Activated CD8-positive, alpha-beta memory T cell treated with anti-CD3 and anti-CD28 coated beads, Interleukin-2, amount 10 ng/mL, durations not matched to agents 7 days and 5 days (primary cell): ENCODE data around the gene ADAMTS2. TPM values are rescaled to one million over a fixed set of nuclear protein-coding genes. Genes with fewer than 3 reads are reported as not detected.

Experiments used
- ATAC-seq: fragments of 150-1000 bp; cut with Tn5 transposase; one replicate; pipeline ENCODE4 v1.10.0; 2021; ENCODE audit warnings: moderate library complexity
- CTCF ChIA-PET: fragments of 350-600 bp; sonication (Branson Sonifier 250); formaldehyde crosslinking; loops from one replicate; lab custom pipeline; 2021; ENCODE audit warnings: antibody characterized with exemption; lab: Charles Lee
- DNase-seq: peaks from one replicate; pipeline ENCODE4 v3.0.0-alpha.2; 2020
- H3K27ac Mint-ChIP-seq: one replicate; pipeline ENCODE4 v1.8.0; 2021; ENCODE audit warnings: mild to moderate bottlenecking, mixed read lengths
- H3K27me3 Mint-ChIP-seq: one replicate; pipeline ENCODE4 v1.8.0; 2021; ENCODE audit warnings: mixed read lengths
- H3K36me3 Mint-ChIP-seq: one replicate; pipeline ENCODE4 v1.8.0; 2021; ENCODE audit warnings: mild to moderate bottlenecking, mixed read lengths
- H3K4me1 Mint-ChIP-seq: one replicate; pipeline ENCODE4 v1.8.0; 2021; ENCODE audit warnings: mixed read lengths
- H3K4me3 Mint-ChIP-seq: one replicate; pipeline ENCODE4 v1.8.0; 2021; ENCODE audit warnings: mild to moderate bottlenecking, moderate library complexity, mixed read lengths
- H3K9me3 Mint-ChIP-seq: one replicate; pipeline ENCODE4 v1.8.0; 2022; ENCODE audit warnings: low read depth, mixed read lengths
- total RNA-seq, 2 experiments: library from RNA; stranded (reverse); gene quantifications; one replicate each; pipeline ENCODE4 v1.2.3, GENCODE V29; 2021

The ADAMTS2 gene
- total RNA-seq, 2 experiments from 2014 or later = not detected

DNA sequence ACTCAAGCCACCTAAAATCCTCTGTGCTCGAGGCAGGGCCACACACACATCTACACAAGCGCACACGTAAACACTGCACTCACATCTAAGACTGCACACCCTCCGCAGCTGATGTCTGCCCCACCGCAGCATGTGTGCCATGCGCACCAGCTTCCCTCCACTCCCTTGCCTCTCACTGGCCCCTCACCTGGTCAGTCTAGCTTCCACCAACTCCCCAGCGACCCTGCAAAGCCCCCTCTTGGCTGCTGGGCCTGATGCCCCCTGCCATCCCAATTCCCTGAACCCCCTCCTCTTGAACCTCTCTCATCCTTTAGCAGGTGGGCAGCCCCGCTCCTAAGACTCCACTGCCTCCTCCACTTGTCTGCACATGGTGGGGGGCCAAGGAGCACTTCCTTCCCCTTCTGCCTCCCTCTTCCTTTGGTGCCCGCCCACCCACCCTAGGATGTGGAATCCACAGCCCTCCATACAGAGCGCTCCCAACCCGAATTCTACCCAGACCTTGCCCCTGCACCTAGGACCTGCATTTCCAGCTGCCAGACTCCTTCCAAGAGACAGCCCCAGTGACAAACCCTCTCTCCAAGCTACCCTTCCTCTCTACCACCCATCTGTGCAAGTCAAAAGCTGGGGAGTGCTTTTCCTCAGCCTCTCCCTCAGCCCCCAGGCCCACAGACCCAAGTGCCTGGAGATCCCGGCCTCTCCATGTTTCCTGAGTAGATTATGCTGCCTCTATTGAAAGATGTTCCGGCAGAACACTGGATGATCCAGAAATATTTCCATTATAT lies 23.9 kb downstream of the ADAMTS2 start:
- H3K27ac Mint-ChIP-seq = no peak overlapping the region
- no peak for ATAC-seq
- H3K27me3 Mint-ChIP-seq = no peaks in the 10 kb centered on the region
- no peaks in the 10 kb centered on the region for H3K9me3 Mint-ChIP-seq
- no peak overlapping the region for H3K4me3 Mint-ChIP-seq
- no peaks in the 10 kb centered on the region for H3K36me3 Mint-ChIP-seq
- H3K4me1 Mint-ChIP-seq = no peaks in the 10 kb centered on the region
- no peak for DNase-seq
- CTCF ChIA-PET = no interaction called here

- no peaks in the 10 kb centered on the region for H3K36me3 Mint-ChIP-seq
- ATAC-seq (no peak), DNase-seq (no peak)
- H3K27me3 Mint-ChIP-seq = no peaks in the 10 kb centered on the region
- no peaks in the 10 kb centered on the region for H3K9me3 Mint-ChIP-seq
- H3K4me1 Mint-ChIP-seq = no peaks in the 10 kb centered on the region
- CTCF ChIA-PET = no interaction called here
- no peak overlapping the region for H3K4me3 Mint-ChIP-seq
- no peak overlapping the region for H3K27ac Mint-ChIP-seq
These were observed 25.4 kb downstream of the ADAMTS2 start for GRCh38 chr5:179319741-179320281.

- ATAC-seq (no peak), DNase-seq (no peak)
- Mint-ChIP-seq H3K27me3 (no peaks in the 10 kb centered on the region), H3K9me3 (no peaks in the 10 kb centered on the region), H3K27ac (no peak overlapping the region), H3K4me3 (no peak overlapping the region), H3K4me1 (no peaks in the 10 kb centered on the region), H3K36me3 (no peaks in the 10 kb centered on the region)
- CTCF ChIA-PET = no interaction called here
These were observed 26.1 kb downstream of the ADAMTS2 start for GRCh38 chr5:179319123-179319522.

DNA sequence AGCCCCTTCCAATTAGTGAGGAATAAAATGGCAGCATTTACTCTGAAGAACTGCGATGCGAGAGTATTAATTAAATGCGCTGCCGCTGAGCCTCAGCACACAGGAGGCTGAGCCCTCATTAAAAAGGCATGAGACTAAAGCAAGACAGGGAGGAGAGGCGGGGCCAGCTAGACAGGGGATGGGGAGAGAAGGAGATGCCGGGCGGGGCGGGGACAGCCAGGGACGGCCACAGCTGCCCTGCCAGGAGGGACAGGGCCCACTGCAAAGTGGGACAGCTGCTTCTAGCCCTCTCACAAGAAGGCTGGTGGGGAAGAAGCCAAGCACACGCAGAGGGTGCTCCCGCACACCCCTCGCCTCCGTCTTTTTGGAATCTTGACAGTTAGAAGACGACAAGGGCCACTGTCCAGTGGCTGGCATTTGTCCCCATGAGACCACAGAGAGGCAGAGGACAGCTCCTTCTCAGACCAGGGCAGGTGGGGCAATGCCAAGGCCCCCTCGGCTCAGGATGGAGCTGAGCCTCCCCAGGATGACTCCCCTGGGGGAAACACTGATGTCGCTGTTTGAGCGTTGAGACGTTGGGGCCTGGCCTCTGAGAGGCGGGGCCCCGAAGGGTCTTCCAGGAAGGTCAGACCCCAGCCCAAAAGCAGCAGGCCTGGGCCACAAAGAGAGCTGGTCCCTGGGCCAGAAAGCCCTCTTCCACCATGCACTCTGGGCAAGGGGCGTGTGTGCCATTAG lies 26.9 kb downstream of the ADAMTS2 start:
- Mint-ChIP-seq H3K27ac (no peak overlapping the region), H3K27me3 (no peaks in the 10 kb centered on the region), H3K9me3 (no peaks in the 10 kb centered on the region), H3K4me1 (no peaks in the 10 kb centered on the region), H3K36me3 (no peaks in the 10 kb centered on the region), H3K4me3 (no peak overlapping the region)
- ATAC-seq (no peak), DNase-seq (no peak)
- CTCF ChIA-PET = no interaction called here

GRCh38 chr5:179317411-179318220 lies 27.6 kb downstream of the ADAMTS2 start:
- DNase-seq (no peak), ATAC-seq (no peak)
- CTCF ChIA-PET = no interaction called here
- H3K4me1 Mint-ChIP-seq = no peaks in the 10 kb centered on the region
- H3K4me3 Mint-ChIP-seq = no peak overlapping the region
- H3K9me3 Mint-ChIP-seq = no peaks in the 10 kb centered on the region
- no peaks in the 10 kb centered on the region for H3K27me3 Mint-ChIP-seq
- no peak overlapping the region for H3K27ac Mint-ChIP-seq
- H3K36me3 Mint-ChIP-seq = no peaks in the 10 kb centered on the region

GRCh38 chr5:179316982-179317381 lies 28.3 kb downstream of the ADAMTS2 start:
- ATAC-seq = no peak
- CTCF ChIA-PET = no interaction called here
- Mint-ChIP-seq H3K36me3 (no peaks in the 10 kb centered on the region), H3K4me3 (no peak overlapping the region), H3K9me3 (no peaks in the 10 kb centered on the region), H3K27ac (no peak overlapping the region), H3K27me3 (no peaks in the 10 kb centered on the region), H3K4me1 (no peaks in the 10 kb centered on the region)
- no peak for DNase-seq

GRCh38 chr5:179316111-179316551 lies 29.1 kb downstream of the ADAMTS2 start:
- no peaks in the 10 kb centered on the region for H3K4me1 Mint-ChIP-seq
- no peaks in the 10 kb centered on the region for H3K36me3 Mint-ChIP-seq
- CTCF ChIA-PET = no interaction called here
- H3K27ac Mint-ChIP-seq = no peak overlapping the region
- no peak for DNase-seq
- no peaks in the 10 kb centered on the region for H3K27me3 Mint-ChIP-seq
- H3K9me3 Mint-ChIP-seq = no peaks in the 10 kb centered on the region
- ATAC-seq = no peak
- no peak overlapping the region for H3K4me3 Mint-ChIP-seq

- no peaks in the 10 kb centered on the region for H3K4me1 Mint-ChIP-seq
- ATAC-seq (no peak), DNase-seq (no peak)
- no peaks in the 10 kb centered on the region for H3K27me3 Mint-ChIP-seq
- no peak overlapping the region for H3K4me3 Mint-ChIP-seq
- no peak overlapping the region for H3K27ac Mint-ChIP-seq
- no peaks in the 10 kb centered on the region for H3K9me3 Mint-ChIP-seq
- CTCF ChIA-PET = no interaction called here
- no peaks in the 10 kb centered on the region for H3K36me3 Mint-ChIP-seq
These were observed 29.8 kb downstream of the ADAMTS2 start for GRCh38 chr5:179315356-179315890.

DNA sequence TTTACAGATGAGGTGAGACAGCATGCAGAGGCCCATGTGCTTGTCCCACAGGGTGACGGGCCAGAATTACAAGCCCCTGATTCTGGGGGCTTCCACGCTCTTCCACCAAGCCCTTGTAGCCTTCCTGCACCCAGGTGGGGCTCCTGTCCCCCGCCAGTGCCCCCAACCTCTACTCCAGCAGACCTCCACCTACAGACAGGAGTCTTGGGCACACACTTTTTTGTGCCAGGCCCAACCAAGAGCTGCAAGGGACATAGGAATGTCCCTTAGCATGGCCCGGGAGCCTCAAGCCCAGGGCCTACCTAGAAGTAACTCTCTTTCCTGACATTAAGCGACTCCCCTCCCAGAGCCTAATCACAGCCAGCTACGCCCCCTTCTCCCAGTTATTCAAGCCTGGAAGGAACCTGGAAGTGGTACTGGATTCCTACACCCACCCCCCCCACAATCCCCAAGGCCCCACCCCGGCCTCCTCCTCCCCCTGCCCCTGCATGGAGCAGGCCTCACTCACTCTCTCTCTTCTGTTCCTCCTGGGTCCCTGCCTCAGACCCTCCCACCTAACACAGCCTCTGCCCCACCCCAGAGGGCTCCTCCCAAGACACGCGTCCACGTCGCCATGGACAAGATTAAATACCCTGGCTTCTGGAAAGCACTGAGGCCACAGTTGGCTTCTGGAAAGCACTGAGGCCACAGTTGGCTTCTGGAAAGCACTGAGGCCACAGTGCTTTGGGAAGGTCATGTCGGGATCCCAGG lies 30.5 kb downstream of the ADAMTS2 start:
- H3K27me3 Mint-ChIP-seq = no peaks in the 10 kb centered on the region
- no peaks in the 10 kb centered on the region for H3K4me1 Mint-ChIP-seq
- H3K4me3 Mint-ChIP-seq = no peak overlapping the region
- no peaks in the 10 kb centered on the region for H3K9me3 Mint-ChIP-seq
- no peak for ATAC-seq
- CTCF ChIA-PET = no interaction called here
- no peak overlapping the region for H3K27ac Mint-ChIP-seq
- no peaks in the 10 kb centered on the region for H3K36me3 Mint-ChIP-seq
- no peak for DNase-seq

DNA sequence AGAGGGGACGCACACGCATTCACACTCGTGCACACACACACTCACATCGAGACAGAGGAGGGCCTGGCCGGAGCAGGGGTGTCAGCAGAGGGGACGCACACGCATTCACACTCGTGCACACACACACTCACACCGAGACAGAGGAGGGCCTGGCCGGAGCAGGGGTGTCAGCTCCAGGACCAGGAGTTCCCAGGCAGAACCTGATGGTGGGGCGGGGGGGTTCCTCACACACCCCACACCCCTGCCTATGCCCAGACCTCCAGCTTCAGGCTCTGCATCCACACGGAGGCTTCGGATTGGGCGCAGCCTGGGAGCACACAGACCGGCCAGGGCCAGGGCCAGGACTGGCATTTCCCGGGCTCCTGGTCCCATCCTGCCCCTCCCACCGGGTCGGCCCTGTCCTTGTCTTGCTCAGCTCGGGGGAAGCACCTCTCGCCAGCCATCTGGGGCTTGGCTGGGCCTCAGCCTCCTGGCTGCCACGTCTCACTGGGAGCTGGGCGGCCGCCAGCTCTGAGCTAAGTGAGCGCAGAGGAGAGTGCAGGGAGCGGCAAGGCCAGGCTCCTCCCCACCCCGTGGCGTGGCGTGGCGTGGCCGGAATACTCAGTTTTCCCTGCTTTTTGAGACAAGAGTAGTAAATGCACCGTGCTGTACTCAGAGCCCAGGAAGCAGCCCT lies 31.3 kb downstream of the ADAMTS2 start:
- no peaks in the 10 kb centered on the region for H3K27me3 Mint-ChIP-seq
- H3K4me1 Mint-ChIP-seq = no peaks in the 10 kb centered on the region
- no peak overlapping the region for H3K27ac Mint-ChIP-seq
- DNase-seq (no peak), ATAC-seq (no peak)
- CTCF ChIA-PET = no interaction called here
- H3K9me3 Mint-ChIP-seq = no peaks in the 10 kb centered on the region
- no peaks in the 10 kb centered on the region for H3K36me3 Mint-ChIP-seq
- H3K4me3 Mint-ChIP-seq = no peak overlapping the region

DNA sequence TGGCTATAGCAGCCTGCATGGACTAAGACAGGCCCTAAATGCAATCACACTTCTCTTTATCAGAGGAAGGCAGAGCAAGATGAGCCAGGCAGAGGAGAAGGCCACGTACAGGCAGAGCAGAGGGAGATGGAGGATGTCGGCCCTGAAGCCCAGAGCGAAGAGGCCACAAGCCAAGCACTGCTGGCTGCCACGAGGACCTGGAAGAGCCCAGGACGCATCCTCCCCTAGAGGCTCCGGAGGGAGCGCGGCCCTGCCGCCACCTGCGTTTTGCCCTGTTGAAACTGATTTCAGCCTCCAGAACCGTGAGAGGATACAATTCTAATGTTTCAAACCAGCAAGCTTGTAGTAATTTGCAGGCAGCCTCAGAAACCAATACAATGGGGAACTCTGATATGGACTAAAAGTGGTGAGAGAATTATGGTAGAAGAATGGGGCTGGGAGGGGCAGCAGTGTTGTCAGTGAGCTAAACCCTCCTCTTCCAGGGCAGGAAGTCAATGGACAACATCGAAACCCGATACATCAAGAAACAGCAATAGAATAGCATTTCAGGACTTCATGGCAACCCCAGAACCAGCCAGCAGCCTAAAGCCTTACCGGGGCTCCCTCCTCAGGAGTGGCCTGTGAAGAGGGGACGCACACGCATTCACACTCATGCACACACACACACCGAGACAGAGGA lies 32.6 kb downstream of the ADAMTS2 start:
- H3K9me3 Mint-ChIP-seq = no peaks in the 10 kb centered on the region
- no peaks in the 10 kb centered on the region for H3K27me3 Mint-ChIP-seq
- H3K4me1 Mint-ChIP-seq = no peaks in the 10 kb centered on the region
- H3K4me3 Mint-ChIP-seq = no peak overlapping the region
- CTCF ChIA-PET = no interaction called here
- no peak overlapping the region for H3K27ac Mint-ChIP-seq
- DNase-seq (no peak), ATAC-seq (no peak)
- H3K36me3 Mint-ChIP-seq = no peaks in the 10 kb centered on the region

DNA sequence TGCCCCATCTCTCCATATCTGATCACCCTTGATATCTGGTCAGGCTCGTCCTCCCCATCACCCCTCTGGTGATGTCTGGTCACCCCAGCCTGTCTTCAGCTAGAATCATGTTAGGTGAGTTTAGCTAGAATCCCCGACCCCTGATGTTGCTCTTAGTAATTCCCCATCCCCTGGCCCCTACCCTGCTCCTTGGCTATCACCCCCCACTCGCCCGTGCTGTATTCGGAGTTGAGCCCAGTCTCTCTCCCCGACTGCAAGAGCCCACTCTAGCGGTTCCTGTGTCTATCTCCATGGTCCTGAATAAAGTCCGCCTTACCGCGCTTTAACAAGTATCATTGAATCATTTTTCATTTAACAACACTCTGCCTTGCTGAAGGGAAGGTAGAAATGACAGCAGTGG lies 33.7 kb downstream of the ADAMTS2 start:
- DNase-seq (no peak), ATAC-seq (no peak)
- Mint-ChIP-seq H3K27me3 (no peaks in the 10 kb centered on the region), H3K9me3 (no peaks in the 10 kb centered on the region), H3K4me3 (no peak overlapping the region), H3K27ac (no peak overlapping the region), H3K4me1 (no peaks in the 10 kb centered on the region), H3K36me3 (no peaks in the 10 kb centered on the region)
- CTCF ChIA-PET = no interaction called here
